ENCODE data around the gene CDAN1. TPM values are rescaled to one million over a fixed set of nuclear protein-coding genes. Genes with fewer than 3 reads are reported as not detected.

Gene CDAN1, protein sequence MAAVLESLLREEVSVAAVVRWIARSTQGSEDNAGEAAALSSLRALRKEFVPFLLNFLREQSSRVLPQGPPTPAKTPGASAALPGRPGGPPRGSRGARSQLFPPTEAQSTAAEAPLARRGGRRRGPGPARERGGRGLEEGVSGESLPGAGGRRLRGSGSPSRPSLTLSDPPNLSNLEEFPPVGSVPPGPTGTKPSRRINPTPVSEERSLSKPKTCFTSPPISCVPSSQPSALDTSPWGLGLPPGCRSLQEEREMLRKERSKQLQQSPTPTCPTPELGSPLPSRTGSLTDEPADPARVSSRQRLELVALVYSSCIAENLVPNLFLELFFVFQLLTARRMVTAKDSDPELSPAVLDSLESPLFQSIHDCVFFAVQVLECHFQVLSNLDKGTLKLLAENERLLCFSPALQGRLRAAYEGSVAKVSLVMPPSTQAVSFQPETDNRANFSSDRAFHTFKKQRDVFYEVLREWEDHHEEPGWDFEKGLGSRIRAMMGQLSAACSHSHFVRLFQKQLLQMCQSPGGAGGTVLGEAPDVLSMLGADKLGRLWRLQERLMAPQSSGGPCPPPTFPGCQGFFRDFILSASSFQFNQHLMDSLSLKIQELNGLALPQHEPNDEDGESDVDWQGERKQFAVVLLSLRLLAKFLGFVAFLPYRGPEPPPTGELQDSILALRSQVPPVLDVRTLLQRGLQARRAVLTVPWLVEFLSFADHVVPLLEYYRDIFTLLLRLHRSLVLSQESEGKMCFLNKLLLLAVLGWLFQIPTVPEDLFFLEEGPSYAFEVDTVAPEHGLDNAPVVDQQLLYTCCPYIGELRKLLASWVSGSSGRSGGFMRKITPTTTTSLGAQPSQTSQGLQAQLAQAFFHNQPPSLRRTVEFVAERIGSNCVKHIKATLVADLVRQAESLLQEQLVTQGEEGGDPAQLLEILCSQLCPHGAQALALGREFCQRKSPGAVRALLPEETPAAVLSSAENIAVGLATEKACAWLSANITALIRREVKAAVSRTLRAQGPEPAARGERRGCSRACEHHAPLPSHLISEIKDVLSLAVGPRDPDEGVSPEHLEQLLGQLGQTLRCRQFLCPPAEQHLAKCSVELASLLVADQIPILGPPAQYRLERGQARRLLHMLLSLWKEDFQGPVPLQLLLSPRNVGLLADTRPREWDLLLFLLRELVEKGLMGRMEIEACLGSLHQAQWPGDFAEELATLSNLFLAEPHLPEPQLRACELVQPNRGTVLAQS
- total RNA-seq, result 10 to 100 TPM; 22.3 to 26.9 TPM

DNA sequence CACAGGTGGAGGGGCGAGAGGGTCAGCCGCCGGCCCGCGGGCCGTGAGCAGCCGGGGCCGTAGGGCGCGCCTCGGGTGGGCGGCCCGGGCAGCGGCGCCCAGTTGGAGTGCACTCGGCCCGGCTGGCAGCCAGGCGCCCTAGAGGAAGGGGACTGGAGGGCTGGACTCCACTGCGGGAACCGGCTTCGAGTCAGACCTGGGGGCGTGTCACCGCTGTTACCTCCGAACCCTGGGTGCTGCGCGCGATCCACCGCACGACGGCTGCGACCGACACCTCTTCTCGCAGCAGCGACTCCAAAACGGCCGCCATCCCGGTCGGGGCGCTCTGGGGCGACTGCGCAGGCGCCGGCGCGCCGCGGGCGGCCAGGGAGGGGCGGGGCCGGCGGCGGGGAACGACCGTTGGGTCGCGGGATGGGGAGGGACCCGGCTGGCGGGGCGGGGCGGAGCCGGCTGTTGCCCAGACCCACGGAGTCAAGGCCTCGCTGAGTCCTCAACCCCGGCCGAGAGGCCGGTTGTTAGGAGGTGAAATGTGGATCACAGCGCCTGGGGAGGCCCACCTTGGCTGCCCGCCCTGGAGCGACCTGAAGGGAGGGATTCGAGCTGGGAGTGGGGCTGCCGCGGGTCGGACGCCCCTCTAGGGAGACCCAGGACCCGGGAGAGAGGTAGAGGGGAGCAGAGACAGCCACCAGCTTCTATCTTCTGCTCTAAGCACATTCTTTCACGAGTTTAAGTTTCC, at the start of gene CDAN1:
Gene CDAN1, minus strand, starts transcription at position 336 of the 736 bp plus-strand sequence. Its CDS starts 26 bp downstream, at position 310.
- WGBS, result 0% methylated on average over 31 of the region's 76 CpGs
- Histone ChIP-seq H3K4me1 (replicated peaks) (no peaks in the 10 kb centered on the region), H3K27ac (peak within 1 kb of the TSS; percentile 84 to 89), H3K9me3 (no peaks in the 10 kb centered on the region), H3K4me3 (peak within 1 kb of the TSS; percentile 87), H3K27me3 (replicated peaks; ENCODE audit: insufficient read depth) (no peaks in the 10 kb centered on the region), H3K36me3 (peaks cover 4 to 6% of the 10 kb centered on the region in 2 donors)
- intact Hi-C loops (cut with DNase I), result loop anchor here (10.0 kb wide), 1 partner anchor 188 kb away; the partner anchor contains the start of gene TTBK2
- TF ChIP-seq, protein P1, sequence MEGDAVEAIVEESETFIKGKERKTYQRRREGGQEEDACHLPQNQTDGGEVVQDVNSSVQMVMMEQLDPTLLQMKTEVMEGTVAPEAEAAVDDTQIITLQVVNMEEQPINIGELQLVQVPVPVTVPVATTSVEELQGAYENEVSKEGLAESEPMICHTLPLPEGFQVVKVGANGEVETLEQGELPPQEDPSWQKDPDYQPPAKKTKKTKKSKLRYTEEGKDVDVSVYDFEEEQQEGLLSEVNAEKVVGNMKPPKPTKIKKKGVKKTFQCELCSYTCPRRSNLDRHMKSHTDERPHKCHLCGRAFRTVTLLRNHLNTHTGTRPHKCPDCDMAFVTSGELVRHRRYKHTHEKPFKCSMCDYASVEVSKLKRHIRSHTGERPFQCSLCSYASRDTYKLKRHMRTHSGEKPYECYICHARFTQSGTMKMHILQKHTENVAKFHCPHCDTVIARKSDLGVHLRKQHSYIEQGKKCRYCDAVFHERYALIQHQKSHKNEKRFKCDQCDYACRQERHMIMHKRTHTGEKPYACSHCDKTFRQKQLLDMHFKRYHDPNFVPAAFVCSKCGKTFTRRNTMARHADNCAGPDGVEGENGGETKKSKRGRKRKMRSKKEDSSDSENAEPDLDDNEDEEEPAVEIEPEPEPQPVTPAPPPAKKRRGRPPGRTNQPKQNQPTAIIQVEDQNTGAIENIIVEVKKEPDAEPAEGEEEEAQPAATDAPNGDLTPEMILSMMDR (IDR thresholded peaks at IDR 0.05), result peak in 3 of 4 experiments; percentile 15 to 33 (median 31)
- TF ChIP-seq POLR2AphosphoS5 (IDR thresholded peaks at IDR 0.05), result peak; percentile 47
- peak; percentile 86 for TF ChIP-seq POLR2A (IDR thresholded peaks at IDR 0.05)
- DNase-seq (ENCODE audit: low spot score), result peak; percentile 88

DNA sequence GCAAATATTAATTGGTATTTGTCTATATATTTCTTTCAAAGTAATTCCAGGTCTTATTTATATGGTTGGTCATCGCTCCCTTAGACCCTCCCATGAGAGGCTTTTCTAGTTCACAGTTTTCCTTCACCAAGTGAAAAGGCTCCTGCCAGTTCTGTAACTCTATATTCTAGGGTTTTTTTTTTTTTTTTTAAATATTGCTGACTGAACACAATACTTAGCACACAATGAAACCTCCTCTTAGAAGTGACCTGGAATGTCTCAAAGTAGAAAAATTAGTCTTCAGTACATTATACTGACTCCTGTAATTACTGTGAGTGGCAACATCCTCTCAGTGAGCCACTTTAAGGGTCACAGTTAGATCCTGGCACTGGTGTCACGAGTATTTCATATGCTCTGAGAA, 48.6 kb upstream of the CDAN1 start:
- no peaks in the 10 kb centered on the region for H3K4me1 ChIP-seq (replicated peaks)
- no peaks in the 10 kb centered on the region for H3K27me3 ChIP-seq (replicated peaks; ENCODE audit: insufficient read depth)
- 88% methylated on average over 2 of the region's 2 CpGs for WGBS
- no peak for DNase-seq (ENCODE audit: low spot score)
- intact Hi-C loops (cut with DNase I), result no loop called here
- TF ChIP-seq POLR2A (IDR thresholded peaks at IDR 0.05), result no peak
- TF ChIP-seq, protein P1 (IDR thresholded peaks at IDR 0.05), result no peak
- TF ChIP-seq POLR2AphosphoS5 (IDR thresholded peaks at IDR 0.05), result no peak
- peaks cover 0 to 5% of the 10 kb centered on the region in 2 donors for H3K36me3 ChIP-seq
- H3K9me3 ChIP-seq, result no peaks in the 10 kb centered on the region
- no peak overlapping the region for H3K4me3 ChIP-seq
- peak overlapping the region in 1 of 2 donors; percentile 59 for H3K27ac ChIP-seq

DNA sequence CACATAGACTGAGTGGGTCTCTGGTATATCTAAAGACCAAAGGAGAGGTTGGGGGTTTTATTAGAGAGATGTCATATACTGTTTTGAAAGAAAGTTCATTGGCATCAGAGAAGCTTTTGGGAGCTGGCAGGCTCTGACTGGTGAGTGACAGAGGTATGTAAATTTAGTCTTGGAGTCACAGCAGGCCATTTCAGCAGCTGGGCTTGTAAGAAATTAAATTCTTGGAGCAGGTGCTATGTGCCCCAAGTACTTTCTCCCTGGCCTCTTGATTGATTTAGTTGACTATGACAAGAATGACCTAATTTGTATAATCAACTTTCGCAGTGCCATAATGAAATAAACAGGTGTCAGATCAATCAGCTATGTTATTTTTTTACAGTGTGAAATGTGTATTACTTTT, 47.8 kb upstream of the CDAN1 start:
- Histone ChIP-seq H3K36me3 (peaks cover 0 to 5% of the 10 kb centered on the region in 2 donors), H3K27me3 (replicated peaks; ENCODE audit: insufficient read depth) (no peaks in the 10 kb centered on the region), H3K4me1 (replicated peaks) (no peaks in the 10 kb centered on the region), H3K9me3 (no peaks in the 10 kb centered on the region), H3K27ac (no peak overlapping the region), H3K4me3 (no peak overlapping the region)
- TF ChIP-seq POLR2A (IDR thresholded peaks at IDR 0.05), result no peak
- TF ChIP-seq, protein P1 (IDR thresholded peaks at IDR 0.05), result no peak
- no peak for TF ChIP-seq POLR2AphosphoS5 (IDR thresholded peaks at IDR 0.05)
- 97% methylated on average over 1 of the region's 1 CpG for WGBS
- intact Hi-C loops (cut with DNase I), result no loop called here
- DNase-seq (ENCODE audit: low spot score), result no peak

DNA sequence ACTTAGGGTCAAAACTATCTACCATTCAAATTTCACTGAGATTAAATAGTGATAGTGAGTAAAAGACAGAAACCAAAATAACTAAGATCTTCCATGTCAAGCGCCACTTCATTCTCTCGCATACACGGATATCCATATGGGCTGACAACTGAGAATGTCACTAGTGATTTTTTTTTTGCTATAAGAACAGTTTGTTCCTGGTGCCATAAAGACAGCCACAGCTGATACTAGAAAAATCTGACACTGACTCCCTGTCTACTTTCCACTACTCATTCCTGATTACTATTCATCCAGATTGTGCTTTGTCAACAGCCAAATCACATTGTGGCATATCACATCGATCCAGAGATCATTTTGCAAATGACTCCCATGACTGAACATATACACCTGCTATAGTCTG, 45.8 kb upstream of the CDAN1 start:
- DNase-seq (ENCODE audit: low spot score), result no peak
- Histone ChIP-seq H3K9me3 (no peaks in the 10 kb centered on the region), H3K36me3 (peaks cover 0 to 5% of the 10 kb centered on the region in 2 donors), H3K27ac (no peak overlapping the region), H3K4me1 (replicated peaks) (no peaks in the 10 kb centered on the region), H3K4me3 (no peak overlapping the region), H3K27me3 (replicated peaks; ENCODE audit: insufficient read depth) (no peaks in the 10 kb centered on the region)
- TF ChIP-seq POLR2A (IDR thresholded peaks at IDR 0.05) (no peak), POLR2AphosphoS5 (IDR thresholded peaks at IDR 0.05) (no peak)
- TF ChIP-seq, protein P1 (IDR thresholded peaks at IDR 0.05), result no peak
- intact Hi-C loops (cut with DNase I), result no loop called here
- WGBS, result 94% methylated on average over 4 of the region's 4 CpGs

All from prostate gland (tissue), 2 donors.